Upper lobe of right lung (tissue), 1 donor: Measurements from ENCODE around the gene CPVL. TPM values are rescaled to one million over a fixed set of nuclear protein-coding genes. Genes with fewer than 3 reads are reported as not detected.

Source experiments
- ATAC-seq: fragments of 200-7000 bp; cut with Tn5 transposase; one replicate; pipeline ENCODE4 v1.9.1; 2020; ENCODE audit warnings: mild to moderate bottlenecking, moderate library complexity
- DNase-seq: peaks from one replicate; pipeline ENCODE4 v3.0.0-alpha.2; 2020
- H3K27ac ChIP-seq: fragments of 200-600 bp; one replicate; pipeline ENCODE4 v1.8.0; 2022
- H3K27me3 ChIP-seq: fragments of 200-600 bp; one replicate; pipeline ENCODE4 v1.8.0; 2022; ENCODE audit warnings: mild to moderate bottlenecking
- H3K36me3 ChIP-seq: fragments of 200-600 bp; one replicate; pipeline ENCODE4 v1.8.0; 2022
- H3K4me1 ChIP-seq: fragments of 200-600 bp; one replicate; pipeline ENCODE4 v1.8.0; 2022
- H3K4me3 ChIP-seq: fragments of 200-600 bp; one replicate; pipeline ENCODE4 v1.8.0; 2022; ENCODE audit warnings: mild to moderate bottlenecking
- H3K9me3 ChIP-seq: fragments of 200-600 bp; one replicate; pipeline ENCODE4 v1.8.0; 2022
- intact Hi-C: fragments of 100-400 bp; cut with DNase I; formaldehyde crosslinking; loops from one replicate; pipeline ENCODE4 v1.11.0; 2022
- total RNA-seq: library from RNA; stranded (reverse); fragmentation: NEBNext Ultra II Directional; extraction: Animal tissue kit (Norgen Biotek cat#: 25700); gene quantifications from one replicate; pipeline ENCODE4 v1.2.1, GENCODE V29; 2021
- TF ChIP-seq, protein P1 (sequence below): fragments of 200-600 bp; IDR thresholded peaks from one replicate; pipeline ENCODE4 v1.8.0; 2022; ENCODE audit warnings: antibody characterized with exemption
- donor health status: DM: no; HTN: yes; CAD: no; lungs with severe emphysema.

The CPVL gene
- total RNA-seq, 1 donor from 2014 or later = 31.9 TPM

DNA sequence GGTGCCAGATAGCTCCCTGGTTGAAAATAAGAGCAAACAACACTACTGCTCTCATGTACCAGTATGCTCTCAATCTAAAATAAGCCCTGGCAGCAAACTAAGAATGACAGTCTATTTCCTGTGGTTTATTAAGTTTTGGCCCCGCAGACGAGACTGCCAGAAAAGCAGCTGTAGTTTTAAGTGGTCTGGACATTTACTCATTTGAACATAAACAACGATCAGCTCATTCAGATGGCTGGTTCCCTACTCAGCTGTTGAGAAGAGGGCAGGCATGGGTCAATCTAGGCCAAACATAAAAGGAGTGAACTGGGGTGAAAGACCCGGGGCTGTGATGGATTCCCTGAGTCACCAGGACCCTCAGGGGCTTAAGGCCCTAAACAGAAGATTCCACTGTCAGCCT, 192.7 kb downstream of the CPVL start:
- Histone ChIP-seq H3K9me3 (no peaks in the 10 kb centered on the region), H3K27me3 (peaks cover 26% of the 10 kb centered on the region), H3K36me3 (no peaks in the 10 kb centered on the region), H3K4me1 (peaks cover 31% of the 10 kb centered on the region), H3K4me3 (no peak overlapping the region), H3K27ac (peak overlapping the region; percentile 17)
- no peak for DNase-seq
- intact Hi-C loops = loop anchor here (10.0 kb wide), 1 partner anchor 151 kb away; no protein-coding TSS in a partner anchor
- no peak for ATAC-seq
- TF ChIP-seq, protein P1, sequence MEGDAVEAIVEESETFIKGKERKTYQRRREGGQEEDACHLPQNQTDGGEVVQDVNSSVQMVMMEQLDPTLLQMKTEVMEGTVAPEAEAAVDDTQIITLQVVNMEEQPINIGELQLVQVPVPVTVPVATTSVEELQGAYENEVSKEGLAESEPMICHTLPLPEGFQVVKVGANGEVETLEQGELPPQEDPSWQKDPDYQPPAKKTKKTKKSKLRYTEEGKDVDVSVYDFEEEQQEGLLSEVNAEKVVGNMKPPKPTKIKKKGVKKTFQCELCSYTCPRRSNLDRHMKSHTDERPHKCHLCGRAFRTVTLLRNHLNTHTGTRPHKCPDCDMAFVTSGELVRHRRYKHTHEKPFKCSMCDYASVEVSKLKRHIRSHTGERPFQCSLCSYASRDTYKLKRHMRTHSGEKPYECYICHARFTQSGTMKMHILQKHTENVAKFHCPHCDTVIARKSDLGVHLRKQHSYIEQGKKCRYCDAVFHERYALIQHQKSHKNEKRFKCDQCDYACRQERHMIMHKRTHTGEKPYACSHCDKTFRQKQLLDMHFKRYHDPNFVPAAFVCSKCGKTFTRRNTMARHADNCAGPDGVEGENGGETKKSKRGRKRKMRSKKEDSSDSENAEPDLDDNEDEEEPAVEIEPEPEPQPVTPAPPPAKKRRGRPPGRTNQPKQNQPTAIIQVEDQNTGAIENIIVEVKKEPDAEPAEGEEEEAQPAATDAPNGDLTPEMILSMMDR = no peak

Other genes with a start within 250 kb of the CPVL start
- gene TRIL, start 188.2 kb downstream of the CPVL start, total RNA-seq = 6.5 TPM
- gene CHN2, start 48.2 kb upstream of the CPVL start, total RNA-seq = 14.4 TPM